ENCODE measurements around the gene CLK4. TPM values are rescaled to one million over a fixed set of nuclear protein-coding genes. Genes with fewer than 3 reads are reported as not detected.

CLK4 gene
- total and polyA plus RNA-seq, 12 donors, result 7.3 to 57.0 (median 29.0) TPM

DNA sequence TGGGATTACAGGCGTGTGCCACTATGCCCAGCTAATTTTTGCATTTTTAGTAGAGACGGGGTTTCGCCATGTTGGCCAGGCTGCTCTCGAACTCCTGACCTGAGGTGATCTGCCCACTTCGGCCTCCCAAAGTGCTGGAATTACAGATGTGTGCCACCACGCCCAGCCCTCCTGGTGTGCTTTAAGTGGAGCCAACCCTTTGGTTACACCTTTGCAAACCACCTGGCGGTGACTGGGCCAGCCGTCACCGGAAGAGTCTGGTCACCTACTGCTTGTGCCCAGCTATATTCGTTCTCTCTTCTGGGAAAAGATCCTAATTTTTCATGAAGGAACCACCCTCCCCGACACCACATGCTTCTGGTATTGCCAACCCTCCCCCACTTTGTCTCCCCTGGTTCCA lies 72.5 kb downstream of the CLK4 start:
- intact Hi-C loops (cut with DNase I), result loop anchor here (5.0 kb wide), 1 partner anchor 272 kb away; no protein-coding TSS in a partner anchor
- H3K27ac ChIP-seq, result no peak overlapping the region
- H3K27me3 ChIP-seq, result no peaks in the 10 kb centered on the region
- no peak for DNase-seq
- no peaks in the 10 kb centered on the region for H3K9me3 ChIP-seq (replicated peaks in 1 of 3)
- H3K36me3 ChIP-seq (replicated peaks in 1 of 2), result no peaks in the 10 kb centered on the region
- no peaks in the 10 kb centered on the region for H3K4me1 ChIP-seq (replicated peaks in 1 of 2)
- WGBS, 4 donors, result 86 to 94% (median 86%) methylated on average over 10 to 11 of the region's 11 CpGs
- TF ChIP-seq, protein P1, sequence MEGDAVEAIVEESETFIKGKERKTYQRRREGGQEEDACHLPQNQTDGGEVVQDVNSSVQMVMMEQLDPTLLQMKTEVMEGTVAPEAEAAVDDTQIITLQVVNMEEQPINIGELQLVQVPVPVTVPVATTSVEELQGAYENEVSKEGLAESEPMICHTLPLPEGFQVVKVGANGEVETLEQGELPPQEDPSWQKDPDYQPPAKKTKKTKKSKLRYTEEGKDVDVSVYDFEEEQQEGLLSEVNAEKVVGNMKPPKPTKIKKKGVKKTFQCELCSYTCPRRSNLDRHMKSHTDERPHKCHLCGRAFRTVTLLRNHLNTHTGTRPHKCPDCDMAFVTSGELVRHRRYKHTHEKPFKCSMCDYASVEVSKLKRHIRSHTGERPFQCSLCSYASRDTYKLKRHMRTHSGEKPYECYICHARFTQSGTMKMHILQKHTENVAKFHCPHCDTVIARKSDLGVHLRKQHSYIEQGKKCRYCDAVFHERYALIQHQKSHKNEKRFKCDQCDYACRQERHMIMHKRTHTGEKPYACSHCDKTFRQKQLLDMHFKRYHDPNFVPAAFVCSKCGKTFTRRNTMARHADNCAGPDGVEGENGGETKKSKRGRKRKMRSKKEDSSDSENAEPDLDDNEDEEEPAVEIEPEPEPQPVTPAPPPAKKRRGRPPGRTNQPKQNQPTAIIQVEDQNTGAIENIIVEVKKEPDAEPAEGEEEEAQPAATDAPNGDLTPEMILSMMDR (IDR thresholded peaks at IDR 0.05), result no peak
- no peak for TF ChIP-seq POLR2A (IDR thresholded peaks at IDR 0.05)
- no peak overlapping the region for H3K4me3 ChIP-seq

DNA sequence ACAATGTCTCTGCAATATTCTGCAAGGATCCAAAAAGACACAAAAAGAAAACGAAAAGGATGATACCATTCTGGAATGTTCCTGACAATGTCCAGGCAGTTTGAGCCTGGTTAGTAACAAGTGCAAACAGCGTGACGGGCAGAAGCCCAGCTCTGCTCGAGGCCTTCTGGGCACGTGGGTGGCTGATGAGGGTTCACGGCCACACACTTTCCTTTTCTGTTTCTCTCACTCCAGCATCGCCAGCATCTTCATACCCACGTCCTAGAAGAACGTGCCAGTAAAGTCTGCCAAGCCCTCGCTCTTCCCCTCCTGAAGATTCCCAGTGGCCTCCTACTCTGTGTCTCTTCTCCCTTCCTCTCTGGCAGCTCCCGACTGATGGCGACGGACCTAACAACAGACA lies 73.3 kb downstream of the CLK4 start:
- Histone ChIP-seq H3K9me3 (replicated peaks in 1 of 3) (no peaks in the 10 kb centered on the region), H3K4me1 (replicated peaks in 1 of 2) (no peaks in the 10 kb centered on the region), H3K27me3 (no peaks in the 10 kb centered on the region), H3K36me3 (replicated peaks in 1 of 2) (no peaks in the 10 kb centered on the region), H3K4me3 (no peak overlapping the region), H3K27ac (no peak overlapping the region)
- no peak for TF ChIP-seq POLR2A (IDR thresholded peaks at IDR 0.05)
- 72 to 87% (median 81%) methylated on average over 13 of the region's 13 CpGs for WGBS, 4 donors
- intact Hi-C loops (cut with DNase I), result loop anchor here (5.0 kb wide), 1 partner anchor 271 kb away; no protein-coding TSS in a partner anchor
- no peak for DNase-seq

Small RNAs within 50 kb of the gene (small RNA-seq; reads per million reads assigned to genes)
- 0 reads per million in 2 donors for gene RN7SKP70

Other genes starting within 250 kb of the CLK4 start
- gene COL23A1, start 36.7 kb downstream of the CLK4 start, total RNA-seq, result 1 to 10 TPM in 3 of 9 donors, under 1 TPM in 6; 0.36 to 1.4 (median 0.80) TPM
- gene COL23A1, start 36.7 kb downstream of the CLK4 start, polyA plus RNA-seq, result 1 to 10 TPM in 2 of 3 donors, under 1 TPM in 1; 0.09 to 4.4 (median 2.4) TPM
- gene ZNF354A, start 103.6 kb upstream of the CLK4 start, total RNA-seq, result 1 to 10 TPM; 3.1 to 9.2 (median 5.6) TPM
- 10 to 100 TPM in 2 of 3 donors, 1 to 10 TPM in 1; 8.5 to 18.7 (median 10.6) TPM for gene ZNF354A, start 103.6 kb upstream of the CLK4 start, polyA plus RNA-seq
- gene ZNF354B, start 232.9 kb upstream of the CLK4 start, total RNA-seq, result 10 to 100 TPM in 5 of 9 donors, 1 to 10 TPM in 4; 2.7 to 14.8 (median 12.0) TPM
- gene ZNF354B, start 232.9 kb upstream of the CLK4 start, polyA plus RNA-seq, result 10 to 100 TPM in 2 of 3 donors, 1 to 10 TPM in 1; 8.1 to 20.9 (median 16.8) TPM